ENCODE results near the gene ANKHD1.
"Not testable (repeated sequence)": the region's sequence is repeated elsewhere in the genome, so short reads cannot be mapped to it uniquely, and the experiment has no call there.

ANKHD1 gene

GRCh38 chr5:140421375-140421774 lies 19.7 kb downstream of the ANKHD1 start:
- DNase-seq: not testable (repeated sequence)

- DNase-seq: no peak
These were observed 22.0 kb downstream of the ANKHD1 start for GRCh38 chr5:140423609-140424008.

- no peak for DNase-seq
These were observed 22.5 kb downstream of the ANKHD1 start for GRCh38 chr5:140424135-140424534.

GRCh38 chr5:140427726-140428125 lies 26.1 kb downstream of the ANKHD1 start:
- not testable (repeated sequence) for DNase-seq

GRCh38 chr5:140429724-140430123 lies 28.1 kb downstream of the ANKHD1 start:
- DNase-seq: no peak

GRCh38 chr5:140432212-140432611 lies 30.6 kb downstream of the ANKHD1 start:
- DNase-seq: no peak

GRCh38 chr5:140432916-140433315 lies 31.3 kb downstream of the ANKHD1 start:
- DNase-seq: no peak

- DNase-seq: not testable (repeated sequence)
These were observed 55.7 kb downstream of the ANKHD1 start for GRCh38 chr5:140457368-140457767.

- no peak for DNase-seq
These were observed 65.5 kb downstream of the ANKHD1 start for GRCh38 chr5:140466981-140467742.

- no peak for DNase-seq
These were observed 66.6 kb downstream of the ANKHD1 start for GRCh38 chr5:140468188-140468587.

GRCh38 chr5:140469259-140469658 lies 67.6 kb downstream of the ANKHD1 start:
- DNase-seq: no peak

- DNase-seq: no peak
These were observed 78.8 kb downstream of the ANKHD1 start for GRCh38 chr5:140480310-140481014.

GRCh38 chr5:140481758-140482157 lies 80.1 kb downstream of the ANKHD1 start:
- no peak for DNase-seq

- DNase-seq: no peak
These were observed 81.4 kb downstream of the ANKHD1 start for GRCh38 chr5:140483055-140483454.

- not testable (repeated sequence) for DNase-seq
These were observed 86.5 kb downstream of the ANKHD1 start for GRCh38 chr5:140488141-140488540.

- no peak for DNase-seq
These were observed 87.3 kb downstream of the ANKHD1 start for GRCh38 chr5:140488914-140489313.

- no peak for DNase-seq
These were observed 96.3 kb downstream of the ANKHD1 start for GRCh38 chr5:140497897-140498296.

- no peak for DNase-seq
These were observed 97.0 kb downstream of the ANKHD1 start for GRCh38 chr5:140498591-140498990.

- DNase-seq: no peak
These were observed 101.2 kb downstream of the ANKHD1 start for GRCh38 chr5:140502834-140503233.

GRCh38 chr5:140509898-140510297 lies 108.3 kb downstream of the ANKHD1 start:
- DNase-seq: no peak

- no peak for DNase-seq
These were observed 111.5 kb downstream of the ANKHD1 start for GRCh38 chr5:140513124-140513523.

GRCh38 chr5:140524003-140524402 lies 122.4 kb downstream of the ANKHD1 start:
- DNase-seq: no peak

GRCh38 chr5:140540227-140540626 lies 138.6 kb downstream of the ANKHD1 start:
- DNase-seq: no peak

GRCh38 chr5:140542972-140543371 lies 141.3 kb downstream of the ANKHD1 start:
- DNase-seq: no peak

Data from CD4-positive, alpha-beta T cell treated with Interleukin-12 subunit alpha and Interleukin-12 subunit beta, for 1 hour (primary cell).